DOHH2 (cell line): ENCODE measurements around the gene ALOX15B.

Source experiments
- EZH2phosphoT487 ChIP-seq: fragments of 200-600 bp; sonication (generic); IDR thresholded peaks from 2 replicates; pipeline ENCODE4 v1.6.1; 2017; ENCODE audit warnings: borderline replicate concordance, mild to moderate bottlenecking, antibody characterized with exemption, low read length, moderate library complexity, mixed read lengths
- TF ChIP-seq, protein P1 (sequence below): fragments of 200-600 bp; sonication (generic); IDR thresholded peaks from one replicate; pipeline ENCODE4 v1.5.1; 2014; ENCODE audit warnings: antibody characterized with exemption, mild to moderate bottlenecking, low read depth, low read length; ENCODE audit not compliant: poor library complexity, severe bottlenecking

- TF ChIP-seq, protein P1, sequence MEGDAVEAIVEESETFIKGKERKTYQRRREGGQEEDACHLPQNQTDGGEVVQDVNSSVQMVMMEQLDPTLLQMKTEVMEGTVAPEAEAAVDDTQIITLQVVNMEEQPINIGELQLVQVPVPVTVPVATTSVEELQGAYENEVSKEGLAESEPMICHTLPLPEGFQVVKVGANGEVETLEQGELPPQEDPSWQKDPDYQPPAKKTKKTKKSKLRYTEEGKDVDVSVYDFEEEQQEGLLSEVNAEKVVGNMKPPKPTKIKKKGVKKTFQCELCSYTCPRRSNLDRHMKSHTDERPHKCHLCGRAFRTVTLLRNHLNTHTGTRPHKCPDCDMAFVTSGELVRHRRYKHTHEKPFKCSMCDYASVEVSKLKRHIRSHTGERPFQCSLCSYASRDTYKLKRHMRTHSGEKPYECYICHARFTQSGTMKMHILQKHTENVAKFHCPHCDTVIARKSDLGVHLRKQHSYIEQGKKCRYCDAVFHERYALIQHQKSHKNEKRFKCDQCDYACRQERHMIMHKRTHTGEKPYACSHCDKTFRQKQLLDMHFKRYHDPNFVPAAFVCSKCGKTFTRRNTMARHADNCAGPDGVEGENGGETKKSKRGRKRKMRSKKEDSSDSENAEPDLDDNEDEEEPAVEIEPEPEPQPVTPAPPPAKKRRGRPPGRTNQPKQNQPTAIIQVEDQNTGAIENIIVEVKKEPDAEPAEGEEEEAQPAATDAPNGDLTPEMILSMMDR = no peak
- TF ChIP-seq EZH2phosphoT487 = no peak
These were observed 26.7 kb upstream of the ALOX15B start for GRCh38 chr17:8012045-8012580.
